ENCODE data around the gene EHD4.

The EHD4 gene

GRCh38 chr15:41881550-41881919 lies 90.8 kb downstream of the EHD4 start:
- TF ChIP-seq POLR2A (IDR thresholded peaks at IDR 0.05; ENCODE audit: extremely low read depth, insufficient read length) = no peak
- TF ChIP-seq MYC (IDR thresholded peaks at IDR 0.05; ENCODE audit: low read depth, low read length) = no peak
- TF ChIP-seq, protein P1, sequence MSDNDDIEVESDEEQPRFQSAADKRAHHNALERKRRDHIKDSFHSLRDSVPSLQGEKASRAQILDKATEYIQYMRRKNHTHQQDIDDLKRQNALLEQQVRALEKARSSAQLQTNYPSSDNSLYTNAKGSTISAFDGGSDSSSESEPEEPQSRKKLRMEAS (IDR thresholded peaks at IDR 0.05; ENCODE audit: low read depth, low read length) = no peak

GRCh38 chr15:41881086-41881485 lies 91.3 kb downstream of the EHD4 start:
- DNase-seq (ENCODE audit: low read depth) = no peak
- TF ChIP-seq, protein P2, sequence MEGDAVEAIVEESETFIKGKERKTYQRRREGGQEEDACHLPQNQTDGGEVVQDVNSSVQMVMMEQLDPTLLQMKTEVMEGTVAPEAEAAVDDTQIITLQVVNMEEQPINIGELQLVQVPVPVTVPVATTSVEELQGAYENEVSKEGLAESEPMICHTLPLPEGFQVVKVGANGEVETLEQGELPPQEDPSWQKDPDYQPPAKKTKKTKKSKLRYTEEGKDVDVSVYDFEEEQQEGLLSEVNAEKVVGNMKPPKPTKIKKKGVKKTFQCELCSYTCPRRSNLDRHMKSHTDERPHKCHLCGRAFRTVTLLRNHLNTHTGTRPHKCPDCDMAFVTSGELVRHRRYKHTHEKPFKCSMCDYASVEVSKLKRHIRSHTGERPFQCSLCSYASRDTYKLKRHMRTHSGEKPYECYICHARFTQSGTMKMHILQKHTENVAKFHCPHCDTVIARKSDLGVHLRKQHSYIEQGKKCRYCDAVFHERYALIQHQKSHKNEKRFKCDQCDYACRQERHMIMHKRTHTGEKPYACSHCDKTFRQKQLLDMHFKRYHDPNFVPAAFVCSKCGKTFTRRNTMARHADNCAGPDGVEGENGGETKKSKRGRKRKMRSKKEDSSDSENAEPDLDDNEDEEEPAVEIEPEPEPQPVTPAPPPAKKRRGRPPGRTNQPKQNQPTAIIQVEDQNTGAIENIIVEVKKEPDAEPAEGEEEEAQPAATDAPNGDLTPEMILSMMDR (IDR thresholded peaks at IDR 0.05; ENCODE audit: low read depth, low read length) = no peak
- TF ChIP-seq POLR2A (IDR thresholded peaks at IDR 0.05; ENCODE audit: extremely low read depth, insufficient read length) = no peak
- TF ChIP-seq MYC (IDR thresholded peaks at IDR 0.05; ENCODE audit: low read depth, low read length) = no peak
- TF ChIP-seq, protein P1 (IDR thresholded peaks at IDR 0.05; ENCODE audit: low read depth, low read length) = no peak
- no peak overlapping the region for H3K4me3 ChIP-seq (ENCODE audit: low read depth, low read length)

More at GRCh38 chr15:41881550-41881919, 90.8 kb downstream of the EHD4 start:
- no peak for DNase-seq (ENCODE audit: low read depth)
- H3K4me3 ChIP-seq (ENCODE audit: low read depth, low read length) = no peak overlapping the region

DNA sequence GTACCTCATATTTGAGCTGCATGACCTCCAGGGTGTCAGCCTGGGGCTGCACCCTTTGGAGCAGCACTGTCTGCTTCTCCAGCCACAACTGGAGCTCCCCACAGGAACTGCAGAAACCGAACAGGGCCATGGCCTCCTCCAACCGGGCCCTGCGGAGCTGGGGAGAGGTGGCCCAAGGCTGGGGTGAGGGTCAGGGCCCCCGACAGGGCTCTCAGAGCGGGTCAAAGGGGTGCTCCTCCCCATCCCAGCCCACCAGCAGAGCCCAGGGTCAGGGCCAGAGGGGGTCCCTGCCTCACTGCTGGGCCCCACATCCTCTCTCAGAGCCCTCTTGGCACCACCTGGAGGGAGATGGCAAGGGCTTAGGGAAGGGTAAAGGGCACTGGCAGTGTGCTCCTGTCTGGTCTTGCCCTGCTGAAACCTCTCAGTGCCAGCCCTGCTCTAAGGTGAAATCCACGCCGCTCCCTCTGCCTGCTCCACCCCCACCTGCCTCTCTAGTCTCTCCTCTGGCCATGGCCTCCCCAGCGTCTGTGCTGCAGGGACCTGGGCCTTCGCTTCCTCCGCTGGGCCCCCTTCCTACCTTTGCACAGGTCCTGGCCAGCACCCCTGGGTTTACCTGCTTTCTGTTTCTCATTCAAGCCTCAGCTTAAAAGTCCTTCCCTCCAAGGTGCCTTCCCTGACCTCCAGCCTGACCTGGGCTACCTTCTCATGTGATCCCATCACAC lies 92.0 kb downstream of the EHD4 start:
- no peak for DNase-seq (ENCODE audit: low read depth)
- TF ChIP-seq, protein P2 (IDR thresholded peaks at IDR 0.05; ENCODE audit: low read depth, low read length) = no peak
- no peak for TF ChIP-seq POLR2A (IDR thresholded peaks at IDR 0.05; ENCODE audit: extremely low read depth, insufficient read length)
- TF ChIP-seq, protein P1 (IDR thresholded peaks at IDR 0.05; ENCODE audit: low read depth, low read length) = no peak
- no peak for TF ChIP-seq MYC (IDR thresholded peaks at IDR 0.05; ENCODE audit: low read depth, low read length)
- H3K4me3 ChIP-seq (ENCODE audit: low read depth, low read length) = no peak overlapping the region

DNA sequence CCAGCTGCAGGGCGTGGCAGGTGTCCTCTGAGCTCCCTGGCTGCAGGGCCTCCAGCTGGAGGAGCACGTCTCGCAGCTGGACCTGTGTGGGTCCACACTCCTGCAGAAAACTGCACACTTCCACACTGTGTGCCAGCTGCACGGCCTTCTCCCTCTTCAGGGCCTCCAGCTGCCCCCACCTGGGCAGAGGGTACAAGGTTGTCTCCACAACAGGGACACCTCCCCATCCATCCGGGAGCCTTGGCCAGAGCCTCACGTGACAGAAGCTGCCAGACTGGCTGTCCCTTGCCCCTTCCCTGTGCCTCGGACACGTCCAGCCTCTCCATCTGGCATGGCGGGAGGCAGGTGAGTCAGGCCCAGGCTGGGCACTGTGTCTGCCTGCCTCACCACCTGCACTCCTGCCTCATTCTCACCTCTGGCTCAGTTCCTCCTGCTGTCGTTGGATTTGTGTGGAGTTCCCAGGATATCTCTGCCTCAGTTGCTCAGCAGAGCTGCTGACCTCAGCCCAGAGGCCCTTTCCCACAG lies 93.0 kb downstream of the EHD4 start:
- no peak overlapping the region for H3K4me3 ChIP-seq (ENCODE audit: low read depth, low read length)
- TF ChIP-seq MYC (IDR thresholded peaks at IDR 0.05; ENCODE audit: low read depth, low read length) (no peak), POLR2A (IDR thresholded peaks at IDR 0.05; ENCODE audit: extremely low read depth, insufficient read length) (no peak)
- TF ChIP-seq, protein P2 (IDR thresholded peaks at IDR 0.05; ENCODE audit: low read depth, low read length) = no peak
- TF ChIP-seq, protein P1 (IDR thresholded peaks at IDR 0.05; ENCODE audit: low read depth, low read length) = no peak
- no peak for DNase-seq (ENCODE audit: low read depth)

DNA sequence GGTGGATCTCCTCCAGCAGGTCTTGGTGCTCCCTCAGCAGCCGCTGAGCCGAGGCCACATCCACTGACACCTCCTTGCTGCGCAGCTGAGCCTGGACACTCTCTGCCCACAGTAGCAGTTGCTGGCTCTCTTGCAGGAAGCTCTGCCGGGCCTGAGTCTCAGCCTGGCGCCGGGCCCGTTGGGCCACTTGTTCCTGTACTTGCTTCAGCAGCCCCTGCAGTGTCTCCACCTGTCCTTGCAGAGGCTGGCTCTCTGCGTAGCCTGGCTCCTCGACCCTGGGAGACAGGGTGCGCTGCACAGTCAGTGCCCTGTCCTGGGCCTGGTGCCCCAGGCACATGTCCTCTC lies 94.0 kb downstream of the EHD4 start:
- TF ChIP-seq, protein P1 (IDR thresholded peaks at IDR 0.05; ENCODE audit: low read depth, low read length) = no peak
- TF ChIP-seq, protein P2 (IDR thresholded peaks at IDR 0.05; ENCODE audit: low read depth, low read length) = no peak
- TF ChIP-seq POLR2A (IDR thresholded peaks at IDR 0.05; ENCODE audit: extremely low read depth, insufficient read length) (no peak), MYC (IDR thresholded peaks at IDR 0.05; ENCODE audit: low read depth, low read length) (no peak)
- H3K4me3 ChIP-seq (ENCODE audit: low read depth, low read length) = no peak overlapping the region
- no peak for DNase-seq (ENCODE audit: low read depth)

- no peak for TF ChIP-seq POLR2A (IDR thresholded peaks at IDR 0.05; ENCODE audit: extremely low read depth, insufficient read length)
- no peak for DNase-seq (ENCODE audit: low read depth)
- H3K4me3 ChIP-seq (ENCODE audit: low read depth, low read length) = no peak overlapping the region
Measured at GRCh38 chr15:41877631-41878354, 94.6 kb downstream of the EHD4 start.
